Right renal cortex interstitium (tissue), 3 donors: ENCODE measurements around the gene GSG1L2. TPM values are rescaled to one million over a fixed set of nuclear protein-coding genes. Genes with fewer than 3 reads are reported as not detected.

Experiments
- polyA plus RNA-seq, 3 donors: library from polyadenylated mRNA; unstranded; fragments of 120-200 nt; gene quantifications; one replicate each; pipeline ENCODE4 v1.2.1, GENCODE V29; 2013; ENCODE audit not compliant: insufficient read length in 3 of 3

The GSG1L2 gene
- polyA plus RNA-seq, 3 donors, result not detected

Other genes with a start within 250 kb of the GSG1L2 start
- gene STX8, start 246.3 kb downstream of the GSG1L2 start, polyA plus RNA-seq, result 10 to 100 TPM; 72.6 to 77.0 (median 76.8) TPM
- 1 to 10 TPM; 2.6 to 3.6 (median 2.7) TPM for gene CFAP52, start 245.4 kb downstream of the GSG1L2 start, polyA plus RNA-seq
- gene USP43, start 176.6 kb downstream of the GSG1L2 start, polyA plus RNA-seq, result 1 to 10 TPM; 5.7 to 7.0 (median 6.2) TPM
- gene DHRS7C, start 30.5 kb downstream of the GSG1L2 start, polyA plus RNA-seq, result not detected
- under 1 TPM in 2 of 3 donors, not detected in 1; 0.03 to 0.08 TPM for gene GLP2R, start 3.8 kb upstream of the GSG1L2 start, polyA plus RNA-seq
- under 1 TPM; 0.22 to 0.37 (median 0.22) TPM for gene RCVRN, start 83.2 kb upstream of the GSG1L2 start, polyA plus RNA-seq